Ishikawa (cell line): ENCODE measurements around the gene SCYL1.

Experiments
- CEBPB ChIP-seq: IDR thresholded peaks from 2 replicates; pipeline ENCODE4 v1.6.1; 2012
- CREB1 ChIP-seq: IDR thresholded peaks from 2 replicates; pipeline ENCODE4 v1.6.1; 2012; ENCODE audit warnings: low read depth
- NFIC ChIP-seq: IDR thresholded peaks from 2 replicates; pipeline ENCODE4 v1.6.1; 2012
- TAF1 ChIP-seq: IDR thresholded peaks from 2 replicates; pipeline ENCODE4 v1.6.1; 2012; ENCODE audit warnings: low read depth, mild to moderate bottlenecking
- TCF12 ChIP-seq: IDR thresholded peaks from 2 replicates; pipeline ENCODE4 v1.6.1; 2012; ENCODE audit warnings: low read depth
- TF ChIP-seq, protein P1 (sequence below): IDR thresholded peaks from 2 replicates; pipeline ENCODE4 v1.6.1; 2012; ENCODE audit warnings: low read depth, mild to moderate bottlenecking
- TF ChIP-seq, protein P2 (sequence below): IDR thresholded peaks from 2 replicates; pipeline ENCODE4 v1.6.1; 2012

DNA sequence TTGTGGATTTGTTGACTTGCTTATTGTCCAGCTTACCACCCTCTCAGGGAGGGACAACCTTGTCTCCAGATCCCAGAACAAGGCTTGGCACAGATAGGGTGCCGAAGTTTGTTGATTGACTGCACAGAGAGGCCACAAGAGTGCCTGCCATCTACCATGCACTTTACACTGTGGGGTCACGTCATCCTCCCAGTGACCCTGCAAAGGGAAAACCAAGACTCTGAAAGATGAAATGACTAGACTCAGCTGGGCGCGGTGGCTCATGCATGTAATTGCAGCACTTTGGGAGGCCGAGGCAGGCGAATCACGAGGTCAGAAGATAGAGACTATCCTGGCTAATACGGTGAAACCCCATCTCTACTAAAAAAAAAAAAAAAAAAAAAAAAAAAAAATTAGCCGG lies 37.9 kb downstream of the SCYL1 start:
- TF ChIP-seq NFIC (no peak), TAF1 (no peak), CEBPB (no peak), TCF12 (no peak), CREB1 (no peak)
- TF ChIP-seq, protein P1, sequence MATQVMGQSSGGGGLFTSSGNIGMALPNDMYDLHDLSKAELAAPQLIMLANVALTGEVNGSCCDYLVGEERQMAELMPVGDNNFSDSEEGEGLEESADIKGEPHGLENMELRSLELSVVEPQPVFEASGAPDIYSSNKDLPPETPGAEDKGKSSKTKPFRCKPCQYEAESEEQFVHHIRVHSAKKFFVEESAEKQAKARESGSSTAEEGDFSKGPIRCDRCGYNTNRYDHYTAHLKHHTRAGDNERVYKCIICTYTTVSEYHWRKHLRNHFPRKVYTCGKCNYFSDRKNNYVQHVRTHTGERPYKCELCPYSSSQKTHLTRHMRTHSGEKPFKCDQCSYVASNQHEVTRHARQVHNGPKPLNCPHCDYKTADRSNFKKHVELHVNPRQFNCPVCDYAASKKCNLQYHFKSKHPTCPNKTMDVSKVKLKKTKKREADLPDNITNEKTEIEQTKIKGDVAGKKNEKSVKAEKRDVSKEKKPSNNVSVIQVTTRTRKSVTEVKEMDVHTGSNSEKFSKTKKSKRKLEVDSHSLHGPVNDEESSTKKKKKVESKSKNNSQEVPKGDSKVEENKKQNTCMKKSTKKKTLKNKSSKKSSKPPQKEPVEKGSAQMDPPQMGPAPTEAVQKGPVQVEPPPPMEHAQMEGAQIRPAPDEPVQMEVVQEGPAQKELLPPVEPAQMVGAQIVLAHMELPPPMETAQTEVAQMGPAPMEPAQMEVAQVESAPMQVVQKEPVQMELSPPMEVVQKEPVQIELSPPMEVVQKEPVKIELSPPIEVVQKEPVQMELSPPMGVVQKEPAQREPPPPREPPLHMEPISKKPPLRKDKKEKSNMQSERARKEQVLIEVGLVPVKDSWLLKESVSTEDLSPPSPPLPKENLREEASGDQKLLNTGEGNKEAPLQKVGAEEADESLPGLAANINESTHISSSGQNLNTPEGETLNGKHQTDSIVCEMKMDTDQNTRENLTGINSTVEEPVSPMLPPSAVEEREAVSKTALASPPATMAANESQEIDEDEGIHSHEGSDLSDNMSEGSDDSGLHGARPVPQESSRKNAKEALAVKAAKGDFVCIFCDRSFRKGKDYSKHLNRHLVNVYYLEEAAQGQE = no peak
- TF ChIP-seq, protein P2, sequence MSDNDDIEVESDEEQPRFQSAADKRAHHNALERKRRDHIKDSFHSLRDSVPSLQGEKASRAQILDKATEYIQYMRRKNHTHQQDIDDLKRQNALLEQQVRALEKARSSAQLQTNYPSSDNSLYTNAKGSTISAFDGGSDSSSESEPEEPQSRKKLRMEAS = no peak
